ENCODE results near the gene HOXD10. TPM values are rescaled to one million over a fixed set of nuclear protein-coding genes. Genes with fewer than 3 reads are reported as not detected.

HOXD10 gene
- polyA plus RNA-seq, 1 donor, result 0.18 TPM

- peaks cover 32% of the 10 kb centered on the region for H3K9me3 ChIP-seq (ENCODE audit: control insufficient read depth, low read depth, low read length)
- no peak for DNase-seq
- H3K27me3 ChIP-seq (ENCODE audit: control insufficient read depth, insufficient read depth, low read length), result peaks cover 99% of the 10 kb centered on the region
- no peak overlapping the region for H3K27ac ChIP-seq (ENCODE audit: low read length)
- no peak overlapping the region for H3K4me3 ChIP-seq (ENCODE audit: low read length)
- WGBS (ENCODE audit: insufficient coverage, low lambda C conversion rate), result 20% methylated on average over 2 of the region's 24 CpGs
- peaks cover 3% of the 10 kb centered on the region for H3K4me1 ChIP-seq (ENCODE audit: control insufficient read depth, insufficient read depth, low read length)
- H3K36me3 ChIP-seq (ENCODE audit: control insufficient read depth, insufficient read depth, low read length), result no peaks in the 10 kb centered on the region
Observed at GRCh38 chr2:176118601-176119339, 2.2 kb downstream of the HOXD10 start.

DNA sequence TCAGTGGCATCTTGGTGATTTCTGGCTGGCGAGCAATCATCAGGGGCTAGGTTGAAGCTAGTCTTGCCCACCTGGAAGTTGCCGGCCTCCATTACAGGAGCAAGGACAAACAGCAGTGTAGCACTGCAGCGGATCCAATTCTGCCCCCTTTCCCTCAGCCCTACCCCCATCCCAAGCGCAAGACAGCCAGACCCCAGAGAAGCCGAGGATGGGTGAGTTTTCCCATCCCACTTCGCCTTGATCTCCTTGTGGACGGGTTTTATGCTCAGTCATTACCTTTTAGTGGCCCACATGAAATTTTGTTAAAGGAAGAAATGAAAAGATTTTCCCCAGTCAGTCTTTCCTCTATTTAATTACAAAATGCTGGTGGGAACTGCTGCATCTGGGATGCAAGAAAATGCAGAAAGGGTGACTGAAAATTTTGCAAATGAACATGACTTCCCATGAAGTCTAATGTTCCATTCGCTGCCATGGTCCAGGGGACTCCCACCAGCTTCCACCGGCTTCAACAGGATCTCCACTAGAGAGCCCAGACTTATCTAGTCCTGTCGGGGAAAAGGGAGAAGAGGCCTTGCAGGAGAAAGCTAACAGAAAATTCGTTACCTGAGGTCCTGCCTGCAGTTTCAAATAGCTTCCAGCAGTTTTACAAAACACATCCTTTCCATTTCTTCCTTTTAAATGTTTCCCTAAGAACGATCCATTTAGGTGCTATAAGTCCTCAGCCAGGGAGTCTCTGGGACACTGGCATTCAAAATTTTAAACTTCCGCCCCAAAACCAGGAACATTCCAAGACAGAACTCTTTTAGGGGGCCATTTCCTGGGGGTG lies 4.0 kb downstream of the HOXD10 start:
- 0% methylated on average over 1 of the region's 13 CpGs for WGBS (ENCODE audit: insufficient coverage, low lambda C conversion rate)
- Histone ChIP-seq H3K9me3 (ENCODE audit: control insufficient read depth, low read depth, low read length) (peaks cover 33% of the 10 kb centered on the region), H3K27ac (ENCODE audit: low read length) (no peak overlapping the region), H3K4me3 (ENCODE audit: low read length) (no peak overlapping the region), H3K36me3 (ENCODE audit: control insufficient read depth, insufficient read depth, low read length) (no peaks in the 10 kb centered on the region), H3K27me3 (ENCODE audit: control insufficient read depth, insufficient read depth, low read length) (peaks cover 99% of the 10 kb centered on the region), H3K4me1 (ENCODE audit: control insufficient read depth, insufficient read depth, low read length) (peaks cover 3% of the 10 kb centered on the region)
- DNase-seq, result no peak

DNA sequence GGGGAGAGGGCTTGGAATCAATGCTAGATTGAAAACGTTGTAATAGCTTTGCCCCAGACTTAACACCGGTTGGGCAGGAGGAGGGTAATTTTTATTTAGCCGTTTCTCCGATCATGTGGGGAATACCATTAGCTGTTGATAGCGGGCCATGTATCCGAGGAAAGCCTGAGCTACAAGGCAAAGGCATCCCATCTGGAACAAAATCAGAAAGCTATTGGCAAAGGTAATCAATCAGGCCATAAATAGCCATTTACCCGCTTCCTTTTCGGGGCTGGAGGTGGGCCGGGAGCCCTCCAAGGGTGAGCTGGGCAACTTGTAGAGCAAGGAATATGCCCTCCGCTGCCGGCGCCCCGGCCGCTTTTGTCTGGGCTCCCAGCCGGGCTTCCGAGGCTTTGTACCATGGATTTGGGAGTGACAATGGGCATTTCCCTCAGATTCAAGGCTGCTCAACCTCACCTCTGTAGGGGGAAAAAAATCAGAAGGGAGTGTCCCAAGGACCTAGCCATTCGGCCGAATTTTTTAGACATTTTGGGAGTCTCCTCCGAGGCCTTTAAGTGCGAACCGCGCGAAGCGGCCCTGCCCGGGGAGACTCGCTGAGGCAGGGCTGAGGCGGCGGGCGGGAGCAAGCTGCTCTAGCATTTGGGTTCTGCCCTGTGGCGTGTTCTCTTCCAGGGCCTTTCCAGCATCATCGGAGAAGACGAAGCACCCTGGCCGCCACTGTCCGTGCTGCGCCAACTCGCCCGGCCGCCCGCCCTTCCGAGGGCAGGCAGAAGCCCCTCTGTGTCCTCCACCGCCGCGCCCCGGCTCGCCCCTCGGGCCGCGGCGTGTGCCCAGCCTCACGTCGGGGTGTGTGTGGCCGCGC lies 4.8 kb downstream of the HOXD10 start:
- Histone ChIP-seq H3K36me3 (ENCODE audit: control insufficient read depth, insufficient read depth, low read length) (no peaks in the 10 kb centered on the region), H3K27ac (ENCODE audit: low read length) (no peak overlapping the region), H3K27me3 (ENCODE audit: control insufficient read depth, insufficient read depth, low read length) (peaks cover 98% of the 10 kb centered on the region), H3K9me3 (ENCODE audit: control insufficient read depth, low read depth, low read length) (peaks cover 26% of the 10 kb centered on the region), H3K4me3 (ENCODE audit: low read length) (no peak overlapping the region), H3K4me1 (ENCODE audit: control insufficient read depth, insufficient read depth, low read length) (peaks cover 3% of the 10 kb centered on the region)
- DNase-seq, result no peak
- 0% methylated on average over 4 of the region's 53 CpGs for WGBS (ENCODE audit: insufficient coverage, low lambda C conversion rate)

DNA sequence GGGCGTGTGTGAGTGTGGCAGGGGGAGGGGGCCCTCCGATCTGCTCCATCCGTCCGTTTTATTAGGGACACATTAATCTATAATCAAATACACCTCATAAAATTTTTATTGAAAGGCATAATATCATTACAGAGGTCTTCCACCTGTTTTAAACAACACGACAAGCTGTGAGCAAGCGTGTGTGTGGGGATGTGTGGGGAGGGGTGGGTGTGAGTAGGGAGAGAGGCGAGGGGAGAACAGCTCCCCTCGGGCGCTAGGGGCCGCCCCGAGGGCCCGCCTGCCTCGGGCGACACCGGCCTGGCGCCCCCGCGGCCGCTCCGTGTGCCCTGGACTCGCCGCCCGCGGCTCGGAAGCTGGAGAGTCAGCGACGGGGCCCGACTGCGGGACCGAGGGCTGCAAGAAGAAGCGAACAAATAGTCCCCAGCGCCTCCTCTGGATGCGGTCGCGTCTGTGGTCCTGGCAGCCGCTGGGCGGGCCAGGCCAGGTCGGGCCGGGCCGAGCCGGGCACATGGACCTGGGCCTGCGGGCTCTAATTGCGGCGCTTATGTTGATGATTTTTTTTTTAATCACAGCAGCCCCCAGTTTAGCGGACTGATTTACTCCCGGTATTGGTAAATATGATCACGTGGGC lies 5.6 kb downstream of the HOXD10 start:
- H3K4me1 ChIP-seq (ENCODE audit: control insufficient read depth, insufficient read depth, low read length), result peaks cover 3% of the 10 kb centered on the region
- WGBS (ENCODE audit: insufficient coverage, low lambda C conversion rate), result no CpG with 5 or more reads among the region's 47 CpGs
- no peak for DNase-seq
- peaks cover 24% of the 10 kb centered on the region for H3K9me3 ChIP-seq (ENCODE audit: control insufficient read depth, low read depth, low read length)
- H3K36me3 ChIP-seq (ENCODE audit: control insufficient read depth, insufficient read depth, low read length), result no peaks in the 10 kb centered on the region
- H3K27me3 ChIP-seq (ENCODE audit: control insufficient read depth, insufficient read depth, low read length), result peaks cover 97% of the 10 kb centered on the region
- H3K4me3 ChIP-seq (ENCODE audit: low read length), result peak overlapping the region; percentile 18
- H3K27ac ChIP-seq (ENCODE audit: low read length), result no peak overlapping the region

- H3K36me3 ChIP-seq (ENCODE audit: control insufficient read depth, insufficient read depth, low read length), result no peaks in the 10 kb centered on the region
- no peak within 1 kb of the TSS for H3K27ac ChIP-seq (ENCODE audit: low read length)
- no CpG with 5 or more reads among the region's 84 CpGs for WGBS (ENCODE audit: insufficient coverage, low lambda C conversion rate)
Observed at GRCh38 chr2:176122683-176123410, 6.3 kb downstream of the HOXD10 start, which contains the start of gene HOXD9. HOXD9 (plus strand) TSS chr2:176122719; CDS start chr2:176122769, 50 bp downstream.

DNA sequence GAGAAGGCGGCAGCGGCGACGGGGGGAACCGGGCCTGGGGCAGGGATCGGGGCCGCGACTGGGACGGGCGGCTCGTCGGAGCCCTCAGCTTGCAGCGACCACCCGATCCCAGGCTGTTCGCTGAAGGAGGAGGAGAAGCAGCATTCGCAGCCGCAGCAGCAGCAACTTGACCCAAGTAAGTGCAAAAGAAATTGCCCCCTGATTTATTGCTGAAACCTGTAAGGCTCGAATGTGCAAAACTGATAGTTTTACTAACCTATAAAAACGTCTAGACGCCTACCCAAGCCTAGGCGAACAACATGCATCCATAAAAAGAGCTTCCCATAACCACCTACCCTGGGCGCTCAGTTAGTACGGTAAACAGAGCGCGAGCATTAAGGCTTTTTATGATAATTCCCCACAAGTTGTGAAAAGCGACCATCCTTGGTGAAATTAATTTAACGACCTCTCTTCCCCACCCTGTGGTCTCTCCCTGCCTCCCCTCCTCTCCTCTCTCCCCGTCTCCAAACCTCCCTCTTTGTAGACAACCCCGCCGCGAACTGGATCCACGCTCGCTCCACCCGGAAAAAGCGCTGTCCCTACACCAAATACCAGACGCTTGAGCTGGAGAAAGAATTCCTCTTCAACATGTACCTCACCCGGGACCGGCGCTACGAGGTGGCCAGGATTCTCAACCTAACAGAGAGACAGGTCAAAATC lies 7.0 kb downstream of the HOXD10 start:
- Histone ChIP-seq H3K27ac (ENCODE audit: low read length) (no peak overlapping the region), H3K4me3 (ENCODE audit: low read length) (peak overlapping the region; percentile 9)
- DNase-seq, result no peak

More at GRCh38 chr2:176122683-176123410, 6.3 kb downstream of the HOXD10 start, which contains the start of gene HOXD9:
- H3K27me3 ChIP-seq (ENCODE audit: control insufficient read depth, insufficient read depth, low read length), result peaks cover 96% of the 10 kb centered on the region
- peak within 1 kb of the TSS; percentile 18 for H3K4me3 ChIP-seq (ENCODE audit: low read length)
- DNase-seq, result no peak
- H3K4me1 ChIP-seq (ENCODE audit: control insufficient read depth, insufficient read depth, low read length), result peaks cover 3% of the 10 kb centered on the region
- H3K9me3 ChIP-seq (ENCODE audit: control insufficient read depth, low read depth, low read length), result peaks cover 18% of the 10 kb centered on the region

DNA sequence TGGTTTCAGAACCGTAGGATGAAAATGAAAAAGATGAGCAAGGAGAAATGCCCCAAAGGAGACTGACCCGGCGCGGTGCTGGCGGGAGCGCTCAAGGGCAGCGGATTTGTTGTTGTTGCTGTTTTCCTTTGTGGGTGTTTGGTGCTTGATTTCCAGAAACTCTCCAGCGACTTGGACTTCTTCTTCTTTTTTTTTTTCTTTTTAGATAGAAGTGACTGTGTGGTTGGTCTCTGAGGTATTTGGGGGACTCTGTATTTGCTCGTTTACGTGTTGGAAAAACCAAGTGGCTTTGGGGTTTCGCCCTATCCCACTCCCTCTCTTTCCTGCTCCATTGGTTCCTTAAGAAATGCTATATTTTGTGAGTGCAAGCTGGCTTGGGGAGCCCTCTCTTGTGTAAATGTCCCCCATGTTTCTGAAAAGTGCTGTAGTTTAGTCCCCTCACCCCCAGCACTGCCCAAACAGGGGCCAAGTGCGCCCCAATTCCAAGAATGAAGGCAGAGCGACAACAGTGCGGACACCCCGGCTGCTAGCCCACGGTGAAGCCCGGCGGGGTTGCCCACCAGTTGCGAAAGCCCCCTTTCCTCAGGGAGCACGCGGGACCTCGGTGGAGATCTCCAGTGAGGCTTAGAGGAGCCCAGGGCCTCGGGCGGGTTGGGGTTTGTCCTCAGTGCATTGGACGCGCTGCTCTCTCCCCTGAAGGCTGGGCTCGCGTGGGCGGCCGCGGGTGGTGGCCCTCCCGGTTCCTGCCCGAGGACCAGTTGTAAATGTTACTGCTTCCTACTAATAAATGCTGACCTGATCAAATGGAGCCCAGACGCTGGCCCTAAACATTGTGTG lies 7.8 kb downstream of the HOXD10 start:
- peaks cover 97% of the 10 kb centered on the region for H3K27me3 ChIP-seq (ENCODE audit: control insufficient read depth, insufficient read depth, low read length)
- H3K36me3 ChIP-seq (ENCODE audit: control insufficient read depth, insufficient read depth, low read length), result no peaks in the 10 kb centered on the region
- H3K27ac ChIP-seq (ENCODE audit: low read length), result no peak overlapping the region
- WGBS (ENCODE audit: insufficient coverage, low lambda C conversion rate), result no CpG with 5 or more reads among the region's 34 CpGs
- H3K4me1 ChIP-seq (ENCODE audit: control insufficient read depth, insufficient read depth, low read length), result peaks cover 3% of the 10 kb centered on the region
- DNase-seq, result no peak
- no peak overlapping the region for H3K4me3 ChIP-seq (ENCODE audit: low read length)
- H3K9me3 ChIP-seq (ENCODE audit: control insufficient read depth, low read depth, low read length), result peaks cover 18% of the 10 kb centered on the region

More for the DNA sequence above, 7.0 kb downstream of the HOXD10 start:
- WGBS (ENCODE audit: insufficient coverage, low lambda C conversion rate), result no CpG with 5 or more reads among the region's 40 CpGs
- peaks cover 96% of the 10 kb centered on the region for H3K27me3 ChIP-seq (ENCODE audit: control insufficient read depth, insufficient read depth, low read length)
- H3K4me1 ChIP-seq (ENCODE audit: control insufficient read depth, insufficient read depth, low read length), result peaks cover 3% of the 10 kb centered on the region
- H3K36me3 ChIP-seq (ENCODE audit: control insufficient read depth, insufficient read depth, low read length), result no peaks in the 10 kb centered on the region
- peaks cover 16% of the 10 kb centered on the region for H3K9me3 ChIP-seq (ENCODE audit: control insufficient read depth, low read depth, low read length)

DNA sequence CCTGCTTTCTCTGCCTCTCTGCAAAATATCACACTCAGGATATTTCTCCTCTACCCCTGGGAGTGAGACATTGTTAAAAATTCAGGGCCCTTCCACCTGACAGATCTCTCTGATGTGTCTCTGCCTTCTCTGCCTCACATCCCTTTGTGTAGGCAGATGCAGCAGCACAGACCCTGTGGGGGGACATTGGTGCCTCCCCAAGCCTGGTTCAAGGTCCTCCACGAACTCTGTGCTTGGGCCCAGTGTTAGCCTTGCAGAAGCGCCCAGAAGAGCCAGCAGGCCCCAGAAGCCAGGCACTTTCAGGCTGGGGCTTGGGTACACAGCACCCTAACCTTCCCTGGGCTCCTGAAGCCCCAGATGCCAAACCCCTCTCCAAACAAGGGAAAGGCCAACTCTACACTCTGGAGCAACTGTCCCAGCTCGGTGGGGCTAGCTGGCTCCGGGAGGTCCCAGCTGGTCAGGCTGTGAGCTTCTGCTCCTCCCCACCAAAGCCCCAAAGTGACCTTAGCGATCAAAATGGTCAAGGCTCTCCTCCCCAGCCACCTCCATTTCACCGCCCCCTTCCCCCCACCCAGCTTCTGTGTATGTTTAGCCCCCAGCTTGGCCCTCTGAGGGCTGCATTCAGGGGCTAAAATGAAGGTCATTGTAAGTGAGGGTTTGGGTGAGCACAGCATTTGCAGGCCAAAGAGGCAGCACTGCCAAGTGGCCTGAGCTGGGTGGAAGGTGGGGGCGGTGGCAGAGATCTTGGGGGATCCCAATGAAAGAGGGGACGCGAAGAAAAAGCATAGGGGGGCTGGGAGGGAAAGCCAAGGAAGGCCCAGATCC lies 8.6 kb downstream of the HOXD10 start:
- H3K27ac ChIP-seq (ENCODE audit: low read length), result no peak overlapping the region
- DNase-seq, result no peak
- no peaks in the 10 kb centered on the region for H3K36me3 ChIP-seq (ENCODE audit: control insufficient read depth, insufficient read depth, low read length)
- peaks cover 91% of the 10 kb centered on the region for H3K27me3 ChIP-seq (ENCODE audit: control insufficient read depth, insufficient read depth, low read length)
- H3K9me3 ChIP-seq (ENCODE audit: control insufficient read depth, low read depth, low read length), result peaks cover 20% of the 10 kb centered on the region
- peaks cover 3% of the 10 kb centered on the region for H3K4me1 ChIP-seq (ENCODE audit: control insufficient read depth, insufficient read depth, low read length)
- H3K4me3 ChIP-seq (ENCODE audit: low read length), result no peak overlapping the region
- no CpG with 5 or more reads among the region's 9 CpGs for whole genome bisulfite sequencing (ENCODE audit: insufficient coverage, low lambda C conversion rate)

Measured in large intestine (tissue), 3 donors.